ENCODE data around the gene FIGLA. TPM values are rescaled to one million over a fixed set of nuclear protein-coding genes. Genes with fewer than 3 reads are reported as not detected.

The FIGLA gene
- total RNA-seq, 1 experiment from 2014 or later: not detected

GRCh38 chr2:70827388-70827787 is 36.9 kb upstream of the FIGLA start:
- POLR2A ChIA-PET (ENCODE audit: low non-redundant PET): no interaction called here

GRCh38 chr2:70826696-70827350 is 36.4 kb upstream of the FIGLA start:
- CTCF ChIA-PET: no interaction called here

More at GRCh38 chr2:70827388-70827787, 36.9 kb upstream of the FIGLA start:
- no peaks in the 10 kb centered on the region for H3K27me3 ChIP-seq (replicated peaks; ENCODE audit: insufficient read depth, low read depth, low read length, poor library complexity)
- BruUV-seq (replicated peaks): no TSS peak
- no peaks in the 10 kb centered on the region for H3K9me3 ChIP-seq (ENCODE audit: low read depth, low read length, poor library complexity, severe bottlenecking)
- DNase-seq (ENCODE audit: low spot score): no peak
- no peak overlapping the region for H3K4me3 ChIP-seq (ENCODE audit: low read depth, low read length, poor library complexity, severe bottlenecking)
- CTCF ChIA-PET: no interaction called here
- no peak overlapping the region for H3K27ac ChIP-seq (ENCODE audit: low read depth, low read length, poor library complexity, severe bottlenecking)
- TF ChIP-seq EZH2 (IDR thresholded peaks at IDR 0.05; ENCODE audit: borderline replicate concordance, low read depth, low read length, poor library complexity, severe bottlenecking) (no peak), CTCF (conservative IDR thresholded peaks at IDR 0.05; ENCODE audit: low read depth, low read length) (no peak)
- intact Hi-C loops (cut with micrococcal nuclease; ENCODE audit: unreplicated experiment): no loop called here
- H3K36me3 ChIP-seq (ENCODE audit: insufficient read depth, low read length, poor library complexity, severe bottlenecking): no peaks in the 10 kb centered on the region
- H3K4me1 ChIP-seq (ENCODE audit: insufficient read depth, low read length, poor library complexity, severe bottlenecking): peaks cover 5% of the 10 kb centered on the region

GRCh38 chr2:70823249-70823648 is 32.8 kb upstream of the FIGLA start:
- BruUV-seq (replicated peaks): no TSS peak
- intact Hi-C loops (cut with micrococcal nuclease; ENCODE audit: unreplicated experiment): no loop called here
- no peak for TF ChIP-seq CTCF (conservative IDR thresholded peaks at IDR 0.05; ENCODE audit: low read depth, low read length)
- no peak for TF ChIP-seq EZH2 (IDR thresholded peaks at IDR 0.05; ENCODE audit: borderline replicate concordance, low read depth, low read length, poor library complexity, severe bottlenecking)
- ChIA-PET CTCF (interaction anchor here (0.6 to 0.7 kb wide), 2 partner anchors 33 to 141 kb away, joined by 3 to 7 read pairs; partner anchors contain the start of gene FIGLA), POLR2A (ENCODE audit: low non-redundant PET) (no interaction called here)
- H3K4me3 ChIP-seq (ENCODE audit: low read depth, low read length, poor library complexity, severe bottlenecking): no peak overlapping the region
- DNase-seq (ENCODE audit: low spot score): no peak
- H3K27me3 ChIP-seq (replicated peaks; ENCODE audit: insufficient read depth, low read depth, low read length, poor library complexity): no peaks in the 10 kb centered on the region
- no peaks in the 10 kb centered on the region for H3K9me3 ChIP-seq (ENCODE audit: low read depth, low read length, poor library complexity, severe bottlenecking)
- H3K27ac ChIP-seq (ENCODE audit: low read depth, low read length, poor library complexity, severe bottlenecking): no peak overlapping the region
- no peaks in the 10 kb centered on the region for H3K36me3 ChIP-seq (ENCODE audit: insufficient read depth, low read length, poor library complexity, severe bottlenecking)
- peaks cover 5% of the 10 kb centered on the region for H3K4me1 ChIP-seq (ENCODE audit: insufficient read depth, low read length, poor library complexity, severe bottlenecking)

More at GRCh38 chr2:70826696-70827350, 36.4 kb upstream of the FIGLA start:
- Histone ChIP-seq H3K27me3 (replicated peaks; ENCODE audit: insufficient read depth, low read depth, low read length, poor library complexity) (no peaks in the 10 kb centered on the region), H3K9me3 (ENCODE audit: low read depth, low read length, poor library complexity, severe bottlenecking) (no peaks in the 10 kb centered on the region), H3K4me3 (ENCODE audit: low read depth, low read length, poor library complexity, severe bottlenecking) (no peak overlapping the region), H3K27ac (ENCODE audit: low read depth, low read length, poor library complexity, severe bottlenecking) (no peak overlapping the region), H3K36me3 (ENCODE audit: insufficient read depth, low read length, poor library complexity, severe bottlenecking) (no peaks in the 10 kb centered on the region), H3K4me1 (ENCODE audit: insufficient read depth, low read length, poor library complexity, severe bottlenecking) (peaks cover 5% of the 10 kb centered on the region)
- intact Hi-C loops (cut with micrococcal nuclease; ENCODE audit: unreplicated experiment): no loop called here
- POLR2A ChIA-PET (ENCODE audit: low non-redundant PET): no interaction called here
- peak; percentile 24 for DNase-seq (ENCODE audit: low spot score)
- TF ChIP-seq CTCF (conservative IDR thresholded peaks at IDR 0.05; ENCODE audit: low read depth, low read length) (no peak), EZH2 (IDR thresholded peaks at IDR 0.05; ENCODE audit: borderline replicate concordance, low read depth, low read length, poor library complexity, severe bottlenecking) (no peak)
- BruUV-seq (replicated peaks): no TSS peak

Measured in A673 (cell line).